Stimulated activated CD8-positive, alpha-beta memory T cell treated with anti-CD3 and anti-CD28 coated beads, Interleukin-7, amount 100 ng/mL, for 4 hours (primary cell): ENCODE data around the gene ARID3A.
"Not testable (repeated sequence)": the region's sequence is repeated elsewhere in the genome, so short reads cannot be mapped to it uniquely, and the experiment has no call there.

ENCODE experiments used
- DNase-seq, 2 donors: peaks; one replicate each; pipeline ENCODE4 v3.0.0-alpha.2; 2020; ENCODE audit warnings: low read depth in 2 of 2

The ARID3A gene

DNA sequence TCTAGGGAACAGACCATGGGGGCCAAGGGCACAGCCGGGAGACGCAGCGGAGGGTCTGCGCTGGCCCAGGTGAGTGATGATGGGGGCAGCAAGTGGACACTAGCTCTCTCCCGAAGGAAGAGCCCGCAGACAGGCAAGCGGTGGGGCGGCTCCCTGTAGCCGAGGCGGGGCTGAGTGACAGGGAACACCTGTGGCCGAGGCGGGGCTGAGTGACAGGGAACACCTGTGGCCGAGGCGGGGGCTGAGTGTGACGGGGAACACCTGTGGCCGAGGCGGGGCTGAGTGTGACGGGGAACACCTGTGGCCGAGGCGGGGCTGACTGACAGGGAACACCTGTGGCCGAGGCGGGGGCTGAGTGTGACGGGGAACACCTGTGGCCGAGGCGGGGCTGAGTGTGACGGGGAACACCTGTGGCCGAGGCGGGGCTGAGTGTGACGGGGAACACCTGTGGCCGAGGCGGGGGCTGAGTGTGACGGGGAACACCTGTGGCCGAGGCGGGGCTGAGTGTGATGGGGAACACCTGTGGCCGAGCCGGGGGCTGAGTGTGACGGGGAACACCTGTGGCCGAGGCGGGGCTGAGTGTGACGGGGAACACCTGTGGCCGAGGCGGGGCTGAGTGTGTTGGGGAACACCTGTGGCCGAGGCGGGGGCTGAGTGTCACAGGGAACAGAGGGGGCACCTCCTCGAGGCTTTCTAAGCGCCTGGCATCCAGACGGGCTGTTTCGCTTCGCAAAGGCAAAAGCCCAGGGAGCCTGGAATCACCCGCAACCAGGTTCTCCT is 34.2 kb upstream of the ARID3A start:
- DNase-seq, result not testable (repeated sequence)

- DNase-seq, result no peak
These were observed 33.5 kb upstream of the ARID3A start for GRCh38 chr19:892243-892893.

DNA sequence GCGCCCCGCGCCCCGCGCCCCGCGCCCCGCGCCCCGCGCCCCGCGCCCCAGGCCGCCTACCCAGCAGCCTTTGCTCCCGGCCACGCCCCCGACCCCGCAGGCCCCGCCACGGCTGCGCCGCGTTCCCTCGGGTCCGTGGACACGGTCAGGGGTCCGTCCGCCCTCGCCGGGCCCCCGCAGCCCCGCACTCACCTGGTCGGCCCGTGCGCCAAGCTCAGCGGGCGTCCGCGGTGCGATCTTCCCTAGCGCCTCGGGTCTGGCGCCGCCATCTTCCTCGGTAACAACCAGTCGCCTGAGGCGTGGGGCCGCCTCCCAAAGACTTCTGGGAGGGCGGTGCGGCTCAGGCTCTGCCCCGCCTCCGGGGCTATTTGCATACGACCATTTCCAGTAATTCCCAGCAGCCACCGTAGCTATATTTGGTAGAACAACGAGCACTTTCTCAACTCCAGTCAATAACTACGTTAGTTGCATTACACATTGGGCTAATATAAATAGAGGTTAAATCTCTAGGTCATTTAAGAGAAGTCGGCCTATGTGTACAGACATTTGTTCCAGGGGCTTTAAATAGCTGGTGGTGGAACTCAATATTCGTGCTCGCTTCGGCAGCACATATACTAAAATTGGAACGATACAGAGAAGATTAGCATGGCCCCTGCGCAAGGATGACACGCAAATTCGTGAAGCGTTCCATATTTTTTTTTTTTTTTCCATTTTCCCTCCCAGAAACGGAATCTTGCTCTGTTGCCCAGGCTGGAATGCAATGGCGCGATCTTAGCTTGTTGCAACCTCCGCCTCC is 32.7 kb upstream of the ARID3A start, which contains the start of the genes MED16 and RNU6-9:
Gene MED16, minus strand, starts transcription at position 294 of the 796 bp plus-strand sequence. CDS start 2,056 bp downstream, outside the sequence.
Gene RNU6-9, plus strand, starts transcription at position 591 of the 796 bp plus-strand sequence.
- DNase-seq, result peak; percentile 75 to 84

DNA sequence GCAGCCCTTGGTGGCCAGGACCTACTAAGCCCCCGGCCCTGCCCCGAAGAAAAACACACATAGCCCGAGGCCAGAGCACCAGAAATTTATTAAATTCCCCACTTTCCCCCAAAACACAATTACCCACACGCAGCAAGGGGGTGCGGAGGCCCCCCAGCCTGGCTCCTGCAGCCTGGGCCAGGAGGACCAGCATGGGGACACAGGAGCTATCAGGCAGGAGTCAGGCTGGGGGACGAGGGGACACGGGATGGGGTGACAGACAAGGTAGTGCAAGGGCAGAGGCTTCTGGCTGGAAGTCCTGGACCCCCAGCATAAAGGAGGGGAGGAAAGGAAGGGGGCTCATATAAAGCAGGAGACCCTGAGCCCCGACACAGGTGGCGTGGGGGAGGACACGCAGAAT is 29.4 kb upstream of the ARID3A start:
- DNase-seq, result no peak

DNA sequence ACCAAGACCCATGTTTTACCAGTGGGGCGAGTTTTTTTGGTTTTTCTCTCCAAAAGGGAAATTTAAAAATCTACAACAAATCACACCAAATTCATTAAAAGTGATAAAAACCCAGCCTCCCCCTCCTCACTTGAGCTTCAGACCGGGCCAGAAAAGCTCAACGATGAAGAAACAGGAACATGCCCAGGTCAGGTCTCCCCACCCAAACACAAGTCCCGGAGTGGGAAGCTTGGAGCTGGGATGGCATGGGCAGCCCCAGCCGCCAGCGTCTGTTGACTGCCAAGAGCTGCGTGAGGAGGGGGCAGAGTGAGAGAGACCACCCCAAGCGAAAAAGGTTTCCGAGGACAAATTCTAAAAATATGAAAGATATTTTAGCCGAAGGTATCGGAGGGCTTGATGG is 28.8 kb upstream of the ARID3A start:
- DNase-seq, result no peak

GRCh38 chr19:897442-898039 is 28.3 kb upstream of the ARID3A start:
- no peak for DNase-seq

DNA sequence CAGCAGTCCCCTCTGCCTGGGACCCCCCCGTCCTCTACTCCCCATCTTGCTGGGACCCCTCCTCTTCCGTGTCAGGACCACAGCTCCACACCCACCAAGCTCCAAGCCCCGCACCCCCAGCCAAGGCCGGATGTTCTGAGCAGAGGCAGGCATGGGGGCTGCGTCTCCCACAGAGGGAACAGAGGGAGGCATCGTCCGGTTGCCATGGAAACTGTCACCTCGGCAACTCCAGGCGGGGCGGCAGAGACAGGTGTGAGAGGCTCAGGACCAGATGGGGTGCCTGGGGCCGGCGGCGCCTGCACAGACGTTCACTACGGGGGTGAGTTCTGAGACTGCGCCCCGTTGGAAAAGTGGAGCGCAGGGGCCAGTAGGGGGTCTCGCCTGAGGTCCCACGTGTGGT is 27.2 kb upstream of the ARID3A start:
- DNase-seq, result no peak

- no peak for DNase-seq
These were observed 26.3 kb upstream of the ARID3A start for GRCh38 chr19:899336-900042.

GRCh38 chr19:900043-900301 is 25.9 kb upstream of the ARID3A start:
- no peak for DNase-seq

DNA sequence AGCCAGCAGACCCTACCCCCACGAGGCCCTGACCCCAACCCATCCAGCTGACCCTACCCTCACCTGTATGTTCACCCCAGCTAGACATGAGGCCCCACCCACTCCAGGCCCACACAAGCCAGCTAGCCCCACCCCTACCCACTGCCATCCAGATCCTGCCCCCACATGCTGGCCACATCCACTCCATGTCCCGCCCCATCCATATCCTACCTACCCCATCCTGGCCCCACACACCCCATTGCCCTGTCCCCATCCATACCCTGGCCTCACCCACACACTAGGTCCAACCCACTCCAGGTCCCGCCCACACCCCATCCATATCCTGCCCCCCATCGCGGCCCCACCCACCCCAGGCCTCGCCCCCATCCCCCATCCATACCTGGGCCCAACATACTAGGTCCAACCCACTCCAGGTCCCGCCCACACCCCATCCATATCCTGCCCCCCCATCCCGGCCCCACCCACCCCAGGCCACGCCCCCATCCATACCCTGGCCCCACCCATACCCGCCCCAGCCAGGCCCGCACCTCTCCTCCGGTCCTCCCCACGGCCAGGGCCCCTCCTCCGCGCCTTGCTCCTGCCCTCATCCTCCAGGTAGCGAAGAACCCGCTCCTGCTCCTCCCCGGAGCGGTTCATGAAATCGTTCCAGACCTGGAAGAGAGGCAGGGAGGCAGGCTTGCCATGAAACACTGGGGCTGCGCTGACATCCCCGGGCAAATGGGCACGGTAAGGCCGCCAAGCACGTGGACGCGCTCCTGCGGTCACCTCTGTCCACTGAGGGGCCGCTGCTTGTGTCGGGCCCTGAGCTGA is 25.3 kb upstream of the ARID3A start:
- no peak for DNase-seq

GRCh38 chr19:901216-902092 is 24.4 kb upstream of the ARID3A start:
- no peak for DNase-seq

- DNase-seq, result no peak
These were observed 23.8 kb upstream of the ARID3A start for GRCh38 chr19:902093-902370.

DNA sequence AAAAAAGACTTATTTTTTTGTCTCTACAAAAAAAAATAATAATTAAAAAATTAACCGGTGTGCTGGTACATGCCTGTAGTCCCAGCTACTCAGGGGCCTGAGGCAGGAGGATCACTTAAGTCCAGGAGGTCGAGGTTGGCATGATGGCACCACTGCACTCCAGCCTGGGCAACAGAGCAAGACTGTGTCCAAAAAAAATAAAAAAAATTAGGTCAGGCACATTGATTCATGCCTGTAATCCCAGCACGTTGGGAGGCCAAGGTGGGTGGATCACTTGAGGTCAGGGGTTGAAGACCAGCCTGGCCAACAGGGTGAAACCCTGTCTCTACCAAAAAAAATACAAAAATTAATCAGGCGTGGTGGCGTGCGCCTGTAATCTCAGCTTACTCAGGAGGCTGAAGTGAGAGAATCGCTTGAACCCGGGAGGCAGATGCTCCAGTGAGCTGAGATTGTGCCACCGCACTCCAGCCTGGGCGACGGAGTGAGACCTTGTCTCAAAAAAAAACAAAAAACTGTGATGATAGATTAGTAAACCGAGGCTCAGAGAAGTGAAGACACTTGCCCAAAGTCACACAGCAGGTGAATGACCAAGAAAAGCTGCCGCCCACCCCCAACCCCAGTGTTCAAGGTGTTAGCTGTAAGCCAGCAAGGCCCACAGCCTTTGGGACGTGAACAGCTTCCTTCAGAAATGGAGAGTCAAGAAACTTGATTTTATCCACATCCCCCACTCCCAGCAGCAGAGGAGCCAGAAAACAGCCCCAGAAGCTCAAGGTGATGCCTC is 23.2 kb upstream of the ARID3A start:
- DNase-seq, result no peak

GRCh38 chr19:903266-903797 is 22.5 kb upstream of the ARID3A start:
- no peak for DNase-seq

- DNase-seq, result no peak
These were observed 21.3 kb upstream of the ARID3A start for GRCh38 chr19:904545-904944.

GRCh38 chr19:906480-906879 is 19.4 kb upstream of the ARID3A start:
- no peak for DNase-seq

DNA sequence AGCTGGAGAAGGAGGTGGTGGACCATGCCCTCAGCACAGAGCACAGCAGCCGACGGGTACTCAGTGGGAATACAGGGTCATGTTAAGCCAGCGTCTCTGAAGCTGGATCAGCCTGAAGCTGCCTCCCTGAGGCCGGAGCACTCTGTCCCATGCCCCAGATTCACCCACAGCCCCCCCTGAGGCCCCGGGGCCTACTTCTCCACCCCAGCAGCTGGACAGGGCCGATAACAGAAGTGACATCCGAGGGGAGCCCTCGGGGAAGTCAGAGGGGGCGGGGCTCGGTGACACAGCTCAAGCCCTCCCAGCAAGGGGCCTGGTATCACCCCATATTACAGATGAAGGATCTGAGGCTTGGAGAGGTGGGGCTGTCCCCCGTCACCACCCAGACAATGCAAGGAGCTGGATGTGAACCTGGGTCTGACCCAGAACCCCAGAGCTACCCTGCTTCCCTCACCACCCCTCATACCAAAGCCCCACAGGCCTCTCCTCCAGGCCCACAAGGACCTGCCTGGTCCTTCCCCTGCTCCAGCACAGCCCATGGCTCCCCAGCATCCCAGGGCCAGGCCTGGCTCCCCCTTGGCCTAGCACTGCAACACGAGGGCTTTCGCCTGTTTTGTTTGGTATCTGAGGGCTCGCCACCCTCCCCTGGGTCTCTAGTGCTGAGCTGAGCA is 18.5 kb upstream of the ARID3A start:
- DNase-seq, result no peak
